Vagina (tissue), 2 donors: Measurements from ENCODE around the gene ZFHX3. TPM values are rescaled to one million over a fixed set of nuclear protein-coding genes. Genes with fewer than 3 reads are reported as not detected.

Experiments used
- DNase-seq, 2 donors: peaks; one replicate each; pipeline ENCODE4 v3.0.0-alpha.2; 2017; ENCODE audit errors: extremely low spot score in 2 of 2
- H3K27ac ChIP-seq: fragments of 200-600 bp; sonication (generic); one replicate; pipeline ENCODE4 v1.5.1; 2019
- H3K27me3 ChIP-seq: fragments of 200-600 bp; sonication (generic); one replicate; pipeline ENCODE4 v1.5.1; 2019
- H3K36me3 ChIP-seq, 2 donors: fragments of 200-600 bp; sonication (generic); one replicate each; pipeline ENCODE4 v1.5.1; 2017 to 2019
- H3K4me1 ChIP-seq: fragments of 200-600 bp; sonication (generic); one replicate; pipeline ENCODE4 v1.5.1; 2019
- H3K4me3 ChIP-seq, 2 donors: fragments of 200-600 bp; sonication (generic); 1 replicate in 1 of 2; 2 replicates in 1 of 2; pipeline ENCODE4 v1.5.1; 2016 to 2019
- H3K9me3 ChIP-seq: fragments of 200-600 bp; sonication (generic); one replicate; pipeline ENCODE4 v1.5.1; 2019
- POLR2A ChIP-seq, 2 donors: fragments of 450-650 bp; IDR thresholded peaks; one replicate each; pipeline ENCODE4 v1.6.1; 2017; ENCODE audit warnings: antibody characterized with exemption in 2 of 2, mild to moderate bottlenecking in 2 of 2, moderate library complexity in 2 of 2
- POLR2AphosphoS5 ChIP-seq, 2 donors: sonication (generic); formaldehyde crosslinking; IDR thresholded peaks; one replicate each; pipeline ENCODE4 v1.9.0; 2017; ENCODE audit warnings: antibody characterized with exemption in 2 of 2, mild to moderate bottlenecking in 2 of 2, low read depth in 1 of 2; ENCODE audit not compliant: insufficient read depth in 1 of 2
- intact Hi-C: fragments of 100-400 bp; cut with DNase I; formaldehyde crosslinking; loops from one replicate; pipeline ENCODE4 v1.15.1; 2023
- total RNA-seq: library from RNA; depleted of rRNA; stranded (reverse); fragments of >200 nt; gene quantifications from one replicate; pipeline ENCODE4 v1.2.3, GENCODE V29; 2016
- TF ChIP-seq, protein P1 (sequence below), 3 experiments: fragments of 450-650 bp in 2 of 3; fragments of 200-600 bp in 1 of 3; sonication (generic) in 1 of 3; IDR thresholded peaks; one replicate each; pipeline ENCODE4 v1.5.1; 2017 to 2019; ENCODE audit warnings: antibody characterized with exemption in 3 of 3, mild to moderate bottlenecking in 2 of 3, moderate library complexity in 2 of 3

The ZFHX3 gene
- total RNA-seq, 1 donor from 2014 or later, result 28.0 TPM

DNA sequence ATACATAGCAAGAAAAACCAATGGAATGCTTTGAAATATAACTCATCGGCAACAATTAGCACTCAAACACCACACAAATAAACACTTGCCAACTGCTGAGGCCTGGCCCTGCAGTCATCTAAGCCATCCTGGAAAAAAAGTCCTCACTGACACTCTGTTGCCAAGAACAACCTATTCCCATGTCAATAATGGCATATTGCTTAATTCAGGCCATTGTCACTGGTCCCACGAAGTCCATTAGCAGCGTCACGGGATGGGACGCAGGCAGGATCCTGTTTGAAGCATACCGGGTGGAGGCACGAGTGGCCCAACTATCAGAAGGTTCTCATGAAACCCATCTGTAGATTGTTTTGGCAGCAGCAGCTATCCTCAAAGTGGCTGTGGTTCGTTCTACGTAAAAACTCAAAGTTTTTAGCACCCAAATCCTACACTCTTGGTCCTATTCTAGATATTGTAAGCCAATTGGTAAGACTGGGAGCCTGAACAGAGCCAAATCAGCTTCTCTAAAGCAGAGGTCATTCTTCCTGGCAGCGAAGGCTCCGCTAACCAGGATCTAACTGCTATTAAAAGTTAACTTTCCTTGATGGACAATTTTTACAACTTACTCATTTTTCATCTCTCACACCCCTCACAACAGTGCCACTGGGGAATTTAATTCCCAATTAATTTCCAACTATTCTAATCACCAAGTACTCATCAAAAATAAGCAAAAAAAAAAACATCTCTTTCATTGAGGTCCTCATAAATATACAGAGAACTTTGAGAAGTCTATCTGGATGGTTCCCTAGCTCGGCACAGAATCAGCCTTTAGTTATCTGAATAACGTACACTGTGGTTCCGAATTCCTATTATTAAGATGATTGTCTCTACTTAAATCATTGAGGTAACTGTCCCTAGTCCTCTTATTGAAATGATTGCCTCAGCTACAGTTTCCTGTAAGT is 91.5 kb downstream of the ZFHX3 start:
- DNase-seq, result no peak
- no peaks in the 10 kb centered on the region for H3K27me3 ChIP-seq
- intact Hi-C loops, result no loop called here
- H3K4me1 ChIP-seq, result peaks cover 12% of the 10 kb centered on the region
- no peak for TF ChIP-seq POLR2AphosphoS5 (IDR thresholded peaks at IDR 0.05; ENCODE audit: insufficient read depth in 1 of 2, low read depth in 1 of 2)
- no peak overlapping the region for H3K27ac ChIP-seq
- H3K4me3 ChIP-seq, result no peak overlapping the region
- H3K36me3 ChIP-seq, result peaks cover 0 to 7% of the 10 kb centered on the region in 2 donors
- H3K9me3 ChIP-seq, result no peaks in the 10 kb centered on the region

DNA sequence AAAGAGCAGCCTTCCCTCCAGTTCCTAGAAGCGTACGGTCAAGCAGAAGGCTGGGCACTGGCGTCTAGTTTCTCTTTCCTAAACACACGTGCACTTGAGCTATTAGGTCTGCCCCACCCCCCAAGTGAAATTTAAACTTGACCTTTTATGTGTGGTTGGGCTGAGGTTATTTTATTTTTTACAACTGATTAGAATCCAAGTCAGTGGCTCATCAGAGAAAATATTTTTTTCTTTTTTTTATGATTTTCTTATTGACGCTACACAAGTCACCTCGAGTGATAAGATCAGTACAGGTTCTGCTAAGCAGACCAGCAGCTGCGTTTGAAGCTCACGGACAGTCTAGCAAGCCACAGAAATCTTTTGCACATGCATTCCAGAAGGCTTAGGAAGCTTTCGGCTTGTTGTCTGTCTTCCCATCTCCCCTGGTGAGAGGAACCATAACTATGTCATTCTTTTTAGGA is 95.1 kb downstream of the ZFHX3 start:
- intact Hi-C loops, result no loop called here
- Histone ChIP-seq H3K27ac (peak overlapping the region; percentile 26), H3K9me3 (no peaks in the 10 kb centered on the region)

DNA sequence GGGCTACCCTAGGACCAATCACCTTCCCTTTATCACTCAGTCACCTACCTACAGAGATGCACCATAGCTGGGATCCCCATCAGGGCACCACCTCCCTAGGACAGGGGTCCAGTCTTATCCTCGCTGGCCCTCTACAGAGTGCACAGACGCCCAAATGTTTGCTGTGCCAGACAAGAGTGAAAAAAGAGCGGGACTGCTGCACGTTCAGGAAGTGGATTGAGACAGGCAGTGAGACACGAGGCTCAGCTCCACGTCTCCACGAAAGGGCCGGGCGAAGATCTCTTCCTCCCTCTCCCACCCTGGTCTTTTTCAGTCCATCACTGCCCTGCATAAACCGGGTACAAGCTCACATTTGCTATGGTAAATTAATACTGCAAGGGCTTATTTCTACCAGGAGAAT is 95.5 kb downstream of the ZFHX3 start:
- Histone ChIP-seq H3K27ac (peak overlapping the region; percentile 26), H3K4me1 (peaks cover 12% of the 10 kb centered on the region), H3K27me3 (no peaks in the 10 kb centered on the region), H3K4me3 (peak overlapping the region in 1 of 2 donors; percentile 12), H3K36me3 (peaks cover 0 to 18% of the 10 kb centered on the region in 2 donors), H3K9me3 (no peaks in the 10 kb centered on the region)
- no peak for DNase-seq
- TF ChIP-seq, protein P1, sequence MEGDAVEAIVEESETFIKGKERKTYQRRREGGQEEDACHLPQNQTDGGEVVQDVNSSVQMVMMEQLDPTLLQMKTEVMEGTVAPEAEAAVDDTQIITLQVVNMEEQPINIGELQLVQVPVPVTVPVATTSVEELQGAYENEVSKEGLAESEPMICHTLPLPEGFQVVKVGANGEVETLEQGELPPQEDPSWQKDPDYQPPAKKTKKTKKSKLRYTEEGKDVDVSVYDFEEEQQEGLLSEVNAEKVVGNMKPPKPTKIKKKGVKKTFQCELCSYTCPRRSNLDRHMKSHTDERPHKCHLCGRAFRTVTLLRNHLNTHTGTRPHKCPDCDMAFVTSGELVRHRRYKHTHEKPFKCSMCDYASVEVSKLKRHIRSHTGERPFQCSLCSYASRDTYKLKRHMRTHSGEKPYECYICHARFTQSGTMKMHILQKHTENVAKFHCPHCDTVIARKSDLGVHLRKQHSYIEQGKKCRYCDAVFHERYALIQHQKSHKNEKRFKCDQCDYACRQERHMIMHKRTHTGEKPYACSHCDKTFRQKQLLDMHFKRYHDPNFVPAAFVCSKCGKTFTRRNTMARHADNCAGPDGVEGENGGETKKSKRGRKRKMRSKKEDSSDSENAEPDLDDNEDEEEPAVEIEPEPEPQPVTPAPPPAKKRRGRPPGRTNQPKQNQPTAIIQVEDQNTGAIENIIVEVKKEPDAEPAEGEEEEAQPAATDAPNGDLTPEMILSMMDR (IDR thresholded peaks at IDR 0.05), result no peak
- no peak for TF ChIP-seq POLR2AphosphoS5 (IDR thresholded peaks at IDR 0.05; ENCODE audit: insufficient read depth in 1 of 2, low read depth in 1 of 2)
- no peak for TF ChIP-seq POLR2A (IDR thresholded peaks at IDR 0.05)
- intact Hi-C loops, result no loop called here

More for the DNA sequence above, 95.1 kb downstream of the ZFHX3 start:
- DNase-seq, result no peak
- H3K4me1 ChIP-seq, result peaks cover 12% of the 10 kb centered on the region
- peak overlapping the region in 1 of 2 donors; percentile 12 for H3K4me3 ChIP-seq
- TF ChIP-seq POLR2A (IDR thresholded peaks at IDR 0.05), result no peak
- TF ChIP-seq, protein P1 (IDR thresholded peaks at IDR 0.05), result no peak
- no peak for TF ChIP-seq POLR2AphosphoS5 (IDR thresholded peaks at IDR 0.05; ENCODE audit: insufficient read depth in 1 of 2, low read depth in 1 of 2)
- peaks cover 0 to 18% of the 10 kb centered on the region in 2 donors for H3K36me3 ChIP-seq
- H3K27me3 ChIP-seq, result no peaks in the 10 kb centered on the region

DNA sequence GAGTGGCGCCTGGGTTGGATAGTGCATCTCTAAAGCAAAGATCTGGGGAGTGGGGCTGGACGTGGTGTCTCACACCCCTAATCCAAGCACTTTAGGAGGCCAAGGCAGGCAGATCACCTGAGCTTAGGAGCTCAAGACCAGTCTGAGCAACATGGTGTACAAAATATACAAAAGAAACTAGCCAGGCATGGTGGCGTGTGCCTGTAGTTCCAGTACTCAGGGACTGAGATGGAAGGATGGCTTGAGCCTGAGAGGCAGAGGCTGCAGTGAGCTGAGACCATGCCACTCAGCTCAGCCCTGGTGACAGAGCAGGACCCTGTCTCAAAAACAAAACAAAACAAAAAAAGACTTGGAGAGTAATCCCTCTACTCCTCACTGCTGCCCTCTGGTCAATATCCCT is 96.0 kb downstream of the ZFHX3 start:
- Histone ChIP-seq H3K4me1 (peaks cover 12% of the 10 kb centered on the region), H3K27ac (no peak overlapping the region)

DNA sequence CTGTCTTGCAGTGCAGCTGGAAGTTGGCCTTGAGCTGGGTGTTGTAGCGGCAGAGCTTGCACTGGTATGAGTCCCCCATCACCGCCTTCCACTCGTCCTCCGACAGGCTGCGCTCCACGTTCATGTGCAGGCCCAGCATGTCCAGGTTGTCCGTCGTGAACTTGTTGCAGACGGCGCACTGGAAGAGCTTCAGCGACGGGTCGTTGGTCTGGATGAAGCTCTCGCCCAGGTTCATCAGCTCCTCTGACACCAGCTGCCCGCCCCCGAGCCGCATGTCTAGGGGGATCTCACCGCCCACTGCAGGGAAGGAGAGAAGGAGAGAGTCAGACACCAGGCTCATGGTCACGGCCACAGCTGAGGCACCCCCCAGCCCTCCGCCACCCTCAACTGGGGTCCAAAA is 97.3 kb downstream of the ZFHX3 start:
- DNase-seq, result no peak
- no peaks in the 10 kb centered on the region for H3K9me3 ChIP-seq
- no peak overlapping the region for H3K4me3 ChIP-seq
- H3K27ac ChIP-seq, result no peak overlapping the region
- TF ChIP-seq POLR2AphosphoS5 (IDR thresholded peaks at IDR 0.05; ENCODE audit: insufficient read depth in 1 of 2, low read depth in 1 of 2) (no peak), POLR2A (IDR thresholded peaks at IDR 0.05) (no peak)
- TF ChIP-seq, protein P1 (IDR thresholded peaks at IDR 0.05), result no peak
- H3K4me1 ChIP-seq, result peaks cover 12% of the 10 kb centered on the region
- no peaks in the 10 kb centered on the region for H3K27me3 ChIP-seq
- H3K36me3 ChIP-seq, result peaks cover 0 to 18% of the 10 kb centered on the region in 2 donors
- intact Hi-C loops, result no loop called here

More for the DNA sequence above, 96.0 kb downstream of the ZFHX3 start:
- no peak overlapping the region for H3K4me3 ChIP-seq
- TF ChIP-seq POLR2A (IDR thresholded peaks at IDR 0.05) (no peak), POLR2AphosphoS5 (IDR thresholded peaks at IDR 0.05; ENCODE audit: insufficient read depth in 1 of 2, low read depth in 1 of 2) (no peak)
- TF ChIP-seq, protein P1 (IDR thresholded peaks at IDR 0.05), result no peak
- no peaks in the 10 kb centered on the region for H3K9me3 ChIP-seq
- no peaks in the 10 kb centered on the region for H3K27me3 ChIP-seq
- H3K36me3 ChIP-seq, result peaks cover 0 to 18% of the 10 kb centered on the region in 2 donors
- DNase-seq, result no peak
- intact Hi-C loops, result no loop called here
